ENCODE results near the gene HEXB. TPM values are rescaled to one million over a fixed set of nuclear protein-coding genes. Genes with fewer than 3 reads are reported as not detected.

Gene HEXB
- total and polyA plus RNA-seq, 2 of the 8 experiments (the other 6 are each of a cell fraction or from before 2014, with no cell fraction given), result 39.7 to 69.2 TPM

DNA sequence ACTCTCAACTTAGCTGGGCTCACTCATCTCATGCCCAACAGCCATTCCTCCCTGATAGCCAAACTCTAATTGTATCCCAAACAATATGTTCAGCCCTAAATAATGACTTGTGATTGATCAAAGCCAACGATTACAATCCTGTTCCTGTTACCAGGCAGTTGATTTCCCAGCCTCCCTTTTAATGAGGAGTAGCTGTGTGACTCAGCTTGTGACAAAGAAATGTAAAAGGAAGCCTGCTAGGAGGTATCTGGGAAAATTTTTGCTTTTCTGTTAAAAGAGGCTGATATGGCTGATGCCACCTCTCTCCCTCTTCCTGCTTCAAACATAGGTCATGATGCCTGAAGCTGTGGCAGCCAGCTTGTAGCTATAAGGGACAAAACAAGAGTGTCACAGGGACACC is 24.9 kb upstream of the HEXB start:
- no peak overlapping the region for H3K4me2 ChIP-seq (ENCODE audit: insufficient read depth in 1 of 2, low read depth in 2 of 2, low read length in 2 of 2)
- no peak overlapping the region for H3K4ac ChIP-seq (replicated peaks; ENCODE audit: insufficient read length, low read depth, low read length)
- H2BK12ac ChIP-seq (ENCODE audit: low read depth, low read length), result no peak overlapping the region
- no peak overlapping the region for H2AK5ac ChIP-seq (ENCODE audit: low read depth, low read length)
- H3K27ac ChIP-seq (ENCODE audit: low read depth, low read length), result no peak overlapping the region
- no peak overlapping the region for H3K4me3 ChIP-seq (ENCODE audit: extremely low read depth in 1 of 4, insufficient read depth in 2 of 4, low read depth in 3 of 4, low read length in 4 of 4)
- H4K91ac ChIP-seq (replicated peaks; ENCODE audit: insufficient read length, low read length), result no peak overlapping the region
- H2BK15ac ChIP-seq (ENCODE audit: low read length), result no peak overlapping the region
- H3K9me3 ChIP-seq (ENCODE audit: insufficient read depth in 2 of 2, low read depth in 1 of 2, low read length in 1 of 2), result peaks cover 3 to 8% of the 10 kb centered on the region in 2 experiments; a peak in 3 of 4 replicates
- no peak overlapping the region for H3K18ac ChIP-seq (ENCODE audit: extremely low read depth, low read length)
- H2BK5ac ChIP-seq (ENCODE audit: low read depth, low read length), result no peak overlapping the region
- no peaks in the 10 kb centered on the region for H3K36me3 ChIP-seq (ENCODE audit: control insufficient read depth in 2 of 4, insufficient read depth in 4 of 4, low read length in 3 of 4)
- H4K20me1 ChIP-seq (replicated peaks in 1 of 2; ENCODE audit: control insufficient read depth in 1 of 2, insufficient read depth in 2 of 2, low read length in 2 of 2), result no peaks in the 10 kb centered on the region
- DNase-seq (ENCODE audit: low read depth in 1 of 2, low spot score in 2 of 2) (no peak), FAIRE-seq (no peak)
- no peak overlapping the region for H3K14ac ChIP-seq (ENCODE audit: insufficient read length)
- H3K79me2 ChIP-seq (ENCODE audit: control insufficient read depth in 1 of 2, insufficient read depth in 2 of 2, low read length in 2 of 2), result no peaks in the 10 kb centered on the region
- no peaks in the 10 kb centered on the region for H3K27me3 ChIP-seq (replicated peaks in 1 of 4; ENCODE audit: control insufficient read depth in 3 of 4, extremely low read depth in 1 of 4, insufficient read depth in 3 of 4, low read length in 3 of 4)
- H3K9ac ChIP-seq (replicated peaks in 1 of 4; ENCODE audit: extremely low read depth in 1 of 4, low read depth in 3 of 4, low read length in 3 of 4), result no peak overlapping the region
- POLR2A ChIA-PET (ENCODE audit: partially characterized antibody), result interaction anchor here (1.4 to 1.5 kb wide), 2 partner anchors 20 to 30 kb away, joined by 3 to 7 read pairs; partner anchors contain the start of gene ENC1
- H2BK120ac ChIP-seq (replicated peaks; ENCODE audit: low read depth, low read length), result no peak overlapping the region
- H4K5ac ChIP-seq (ENCODE audit: insufficient read length, low read depth, low read length), result no peak overlapping the region
- peak overlapping the region; percentile 19; the same call in 1 of the 2 replicates for H2AFZ ChIP-seq (ENCODE audit: low read length)
- CTCF ChIA-PET (ENCODE audit: partially characterized antibody), result interaction anchor here (0.8 to 3.6 kb wide), 5 partner anchors 11 to 758 kb away, joined by 3 to 19 read pairs (median 4); no protein-coding TSS in a partner anchor
- no peaks in the 10 kb centered on the region for H3K23me2 ChIP-seq (ENCODE audit: low read depth, low read length)
- no peak overlapping the region for H3K56ac ChIP-seq (replicated peaks; ENCODE audit: insufficient read length, low read depth, low read length)
- no peak overlapping the region for H2BK20ac ChIP-seq (ENCODE audit: low read length)
- no peak overlapping the region for H3K23ac ChIP-seq (ENCODE audit: insufficient read length)
- no peaks in the 10 kb centered on the region for H3K79me1 ChIP-seq (ENCODE audit: low read depth, low read length)
- H4K8ac ChIP-seq (ENCODE audit: extremely low read depth, insufficient read depth, low read length), result no peak overlapping the region
- 88% methylated on average over 1 of the region's 1 CpG; no CpG with 5 or more reads in 1 of the 2 experiments for whole genome bisulfite sequencing, 2 experiments (ENCODE audit: extremely low coverage in 1 of 2, insufficient coverage in 1 of 2, insufficient read length in 1 of 2, insufficient replicate concordance in 2 of 2, low coverage in 1 of 2, low lambda C conversion rate in 2 of 2, missing lambda C conversion rate in 1 of 2)
- H3K4me1 ChIP-seq (replicated peaks in 1 of 4; ENCODE audit: control insufficient read depth in 3 of 4, insufficient read depth in 4 of 4, low read length in 3 of 4), result no peaks in the 10 kb centered on the region
- TF ChIP-seq JUN (IDR thresholded peaks at IDR 0.05; ENCODE audit: low read depth, low read length), result no peak
- TF ChIP-seq TAF7 (optimal IDR thresholded peaks at IDR 0.05; ENCODE audit: borderline replicate concordance, low read depth, low read length), result no peak
- no peak for TF ChIP-seq ATF3 (IDR thresholded peaks at IDR 0.05; ENCODE audit: insufficient read depth, low read depth, low read length)
- TF ChIP-seq POU5F1 (IDR thresholded peaks at IDR 0.05; ENCODE audit: low read depth, low read length), result no peak
- TF ChIP-seq POLR2A (IDR thresholded peaks at IDR 0.05; ENCODE audit: control extremely low read depth in 1 of 2, low read depth in 2 of 2, low read length in 2 of 2), result no peak
- TF ChIP-seq BACH1 (IDR thresholded peaks at IDR 0.05; ENCODE audit: low read length), result no peak
- TF ChIP-seq BCL11A (IDR thresholded peaks at IDR 0.05; ENCODE audit: low read depth in 2 of 2, low read length in 2 of 2), result no peak
- TF ChIP-seq SP2 (IDR thresholded peaks at IDR 0.05; ENCODE audit: low read length), result no peak
- TF ChIP-seq HDAC6 (IDR thresholded peaks at IDR 0.05; ENCODE audit: low read depth, low read length), result no peak
- TF ChIP-seq RNF2 (IDR thresholded peaks at IDR 0.05; ENCODE audit: borderline replicate concordance, low read depth, low read length, missing control alignments, poor library complexity, severe bottlenecking), result no peak
- no peak for TF ChIP-seq SUZ12 (IDR thresholded peaks at IDR 0.05; ENCODE audit: low read length)
- TF ChIP-seq TEAD4 (IDR thresholded peaks at IDR 0.05; ENCODE audit: low read depth, low read length), result no peak
- TF ChIP-seq EZH2 (IDR thresholded peaks at IDR 0.05; ENCODE audit: low read depth, low read length, severe bottlenecking), result no peak
- no peak for TF ChIP-seq NANOG (IDR thresholded peaks at IDR 0.05; ENCODE audit: insufficient read depth, low read depth, low read length, poor library complexity, severe bottlenecking)
